Loucy (cell line): ENCODE data around the gene CD58.

Experiments used
- CTCF ChIP-seq: fragments of 200-600 bp; sonication (generic); conservative IDR thresholded peaks from 2 replicates; pipeline ENCODE4 v1.5.1; 2014; ENCODE audit warnings: mild to moderate bottlenecking, antibody characterized with exemption, low read length
- EZH2phosphoT487 ChIP-seq: fragments of 200-600 bp; IDR thresholded peaks from 2 replicates; pipeline ENCODE4 v1.6.1; 2018; ENCODE audit warnings: antibody characterized with exemption, mild to moderate bottlenecking, moderate library complexity, borderline replicate concordance

- TF ChIP-seq CTCF, result no peak
- no peak for TF ChIP-seq EZH2phosphoT487
Measured at GRCh38 chr1:116507631-116508030, 63.2 kb downstream of the CD58 start.
